ENCODE measurements around the gene DECR2. TPM values are rescaled to one million over a fixed set of nuclear protein-coding genes. Genes with fewer than 3 reads are reported as not detected.
A peak's percentile ranks its signal among the peaks of the same experiment; 100 is the strongest.

The DECR2 gene
- polyA plus RNA-seq, 3 donors, result 5.7 to 12.8 (median 8.7) TPM

- no peak overlapping the region for H3K27ac ChIP-seq (ENCODE audit: low read depth in 1 of 2, low read length in 2 of 2)
- Mint-ChIP-seq H3K4me3 (peak overlapping the region; percentile 85 to 95), H3K4me1 (peaks cover 26% of the 10 kb centered on the region), H3K27me3 (ENCODE audit: low read depth in 3 of 3) (peaks cover 31 to 42% (median 41%) of the 10 kb centered on the region in 3 donors), H3K36me3 (peaks cover 7% of the 10 kb centered on the region in 2 donors), H3K27ac (peak overlapping the region in 3 of 7 donors; percentile 18 to 68 (median 19)), H3K9me3 (peaks cover 0 to 9% (median 0%) of the 10 kb centered on the region in 7 donors)
- H3K79me2 ChIP-seq (ENCODE audit: insufficient read depth, low read length), result peaks cover 4% of the 10 kb centered on the region
- H3K9me3 ChIP-seq (replicated peaks in 1 of 2; ENCODE audit: control insufficient read depth in 1 of 2, insufficient read depth in 1 of 2, low read length in 2 of 2), result no peaks in the 10 kb centered on the region
- peaks cover 0 to 24% of the 10 kb centered on the region in 2 donors for H3K27me3 ChIP-seq (ENCODE audit: control insufficient read depth in 2 of 2, insufficient read depth in 2 of 2, low read length in 2 of 2)
- intact Hi-C loops (cut with micrococcal nuclease), result no loop called here
- 12% methylated on average over 30 of the region's 31 CpGs for WGBS (ENCODE audit: insufficient coverage)
- H4K20me1 ChIP-seq (ENCODE audit: insufficient read depth, low read length), result peaks cover 12% of the 10 kb centered on the region
- H3K36me3 ChIP-seq (replicated peaks in 1 of 2; ENCODE audit: control insufficient read depth in 1 of 2, insufficient read depth in 2 of 2, low read length in 2 of 2), result no peaks in the 10 kb centered on the region
- H2AFZ ChIP-seq (ENCODE audit: insufficient read depth, low read depth, low read length, poor library complexity, severe bottlenecking), result peak overlapping the region; percentile 94
- peak in 1 of 3 donors; percentile 16 for DNase-seq
- H3K4me2 ChIP-seq (replicated peaks; ENCODE audit: extremely low read depth, low read length, poor library complexity, severe bottlenecking), result peak overlapping the region; percentile 74
- peak overlapping the region; percentile 68 to 78 (median 69) for H3K4me3 ChIP-seq (replicated peaks in 1 of 3; ENCODE audit: low read depth in 2 of 3, low read length in 3 of 3)
- H3K4me1 ChIP-seq (ENCODE audit: control insufficient read depth in 1 of 2, insufficient read depth in 2 of 2, low read length in 2 of 2), result peaks cover 24 to 31% of the 10 kb centered on the region in 2 donors
- H3K9ac ChIP-seq (ENCODE audit: insufficient read depth, low read length, poor library complexity, severe bottlenecking), result peak overlapping the region; percentile 56
- TF ChIP-seq CTCF (IDR thresholded peaks at IDR 0.05), result no peak
Observed at GRCh38 chr16:424623-425081, 23.0 kb downstream of the DECR2 start.

GRCh38 chr16:425082-425718 is 23.5 kb downstream of the DECR2 start, which contains the start of gene RAB11FIP3:
RAB11FIP3 (plus strand) TSS chr16:425649; CDS start chr16:426007, 358 bp downstream.
- intact Hi-C loops (cut with micrococcal nuclease), result no loop called here
- Histone ChIP-seq H3K9ac (ENCODE audit: insufficient read depth, low read length, poor library complexity, severe bottlenecking) (peak within 1 kb of the TSS; percentile 56), H3K4me1 (ENCODE audit: control insufficient read depth in 1 of 2, insufficient read depth in 2 of 2, low read length in 2 of 2) (peaks cover 24 to 31% of the 10 kb centered on the region in 2 donors), H3K9me3 (replicated peaks in 1 of 2; ENCODE audit: control insufficient read depth in 1 of 2, insufficient read depth in 1 of 2, low read length in 2 of 2) (no peaks in the 10 kb centered on the region), H3K4me3 (replicated peaks in 1 of 3; ENCODE audit: low read depth in 2 of 3, low read length in 3 of 3) (peak within 1 kb of the TSS; percentile 68 to 78 (median 69)), H3K27ac (ENCODE audit: low read depth in 1 of 2, low read length in 2 of 2) (peak within 1 kb of the TSS; percentile 39 to 60), H2AFZ (ENCODE audit: insufficient read depth, low read depth, low read length, poor library complexity, severe bottlenecking) (peak within 1 kb of the TSS; percentile 94), H3K36me3 (replicated peaks in 1 of 2; ENCODE audit: control insufficient read depth in 1 of 2, insufficient read depth in 2 of 2, low read length in 2 of 2) (no peaks in the 10 kb centered on the region), H4K20me1 (ENCODE audit: insufficient read depth, low read length) (peaks cover 12% of the 10 kb centered on the region), H3K27me3 (ENCODE audit: control insufficient read depth in 2 of 2, insufficient read depth in 2 of 2, low read length in 2 of 2) (peaks cover 0 to 24% of the 10 kb centered on the region in 2 donors), H3K79me2 (ENCODE audit: insufficient read depth, low read length) (peaks cover 4% of the 10 kb centered on the region), H3K4me2 (replicated peaks; ENCODE audit: extremely low read depth, low read length, poor library complexity, severe bottlenecking) (peak within 1 kb of the TSS; percentile 90)
- peak within 1 kb of the TSS; percentile 85 to 95 for H3K4me3 Mint-ChIP-seq
- H3K27me3 Mint-ChIP-seq (ENCODE audit: low read depth in 3 of 3), result peaks cover 31 to 41% (median 40%) of the 10 kb centered on the region in 3 donors
- H3K27ac Mint-ChIP-seq, result peak within 1 kb of the TSS; percentile 19 to 91 (median 76)
- DNase-seq, result peak; percentile 54 to 66 (median 55)
- TF ChIP-seq CTCF (IDR thresholded peaks at IDR 0.05), result no peak
- WGBS (ENCODE audit: insufficient coverage), result 0% methylated on average over 73 of the region's 77 CpGs
- H3K36me3 Mint-ChIP-seq, result peaks cover 7% of the 10 kb centered on the region in 2 donors
- peaks cover 0 to 9% (median 0%) of the 10 kb centered on the region in 7 donors for H3K9me3 Mint-ChIP-seq
- H3K4me1 Mint-ChIP-seq, result peaks cover 26% of the 10 kb centered on the region
